Epithelial cell of esophagus (primary cell): ENCODE data around the gene LIG3.
"Not testable (repeated sequence)": the region's sequence is repeated elsewhere in the genome, so short reads cannot be mapped to it uniquely, and the experiment has no call there.

Experiments used
- DNase-seq: peaks from one replicate; pipeline ENCODE4 v3.0.0; 2010; ENCODE audit warnings: low read depth
- H3K4me3 ChIP-seq: 2 replicates; pipeline ENCODE4 v1.5.1; 2011; ENCODE audit warnings: mild to moderate bottlenecking, low read length, control low read depth
- TF ChIP-seq, protein P1 (sequence below): IDR thresholded peaks from 2 replicates; pipeline ENCODE4 v1.5.1; 2011; ENCODE audit warnings: low read depth, mild to moderate bottlenecking, low read length, control low read depth, inconsistent platforms; ENCODE audit not compliant: insufficient read depth; ENCODE audit errors: missing control alignments

Gene LIG3

DNA sequence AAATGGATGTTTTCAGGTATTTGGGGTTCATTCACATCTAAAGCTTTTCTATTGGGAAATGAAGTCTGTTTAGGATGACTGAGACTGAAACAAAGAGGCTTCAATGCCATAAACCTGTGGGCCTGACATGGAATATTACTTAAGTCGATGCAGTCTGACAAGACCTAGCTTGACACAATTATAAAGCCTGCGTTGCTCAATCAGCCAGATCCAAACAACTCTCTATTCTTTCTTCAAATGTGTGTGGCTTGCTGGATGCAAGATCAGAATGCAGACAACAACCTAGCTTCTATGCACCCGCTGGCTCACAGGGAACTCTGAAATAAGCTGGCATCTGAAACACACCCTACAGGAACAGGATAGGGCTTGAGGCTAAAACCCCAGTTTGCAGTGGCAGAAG lies 43.2 kb downstream of the LIG3 start:
- DNase-seq = peak; percentile 89

DNA sequence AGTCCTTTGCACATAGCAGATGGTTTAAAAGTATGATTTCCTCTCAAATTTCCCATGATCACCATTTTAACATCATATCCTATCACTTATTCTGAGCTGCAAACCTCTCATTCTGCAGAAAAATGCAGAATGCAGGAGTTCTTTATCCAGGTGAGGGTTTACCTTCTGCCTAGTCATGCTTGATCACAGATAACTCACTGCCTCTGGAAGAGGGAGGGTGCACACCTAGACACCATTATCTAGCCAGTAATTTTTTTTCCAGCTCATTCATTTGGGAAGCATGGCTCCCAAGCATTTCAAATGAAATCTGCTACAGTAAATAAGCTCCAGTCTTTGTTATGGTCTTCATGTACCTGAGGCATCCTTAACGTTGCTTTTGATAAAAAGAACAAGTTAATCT lies 45.2 kb downstream of the LIG3 start:
- H3K4me3 ChIP-seq = no peak overlapping the region
- TF ChIP-seq, protein P1, sequence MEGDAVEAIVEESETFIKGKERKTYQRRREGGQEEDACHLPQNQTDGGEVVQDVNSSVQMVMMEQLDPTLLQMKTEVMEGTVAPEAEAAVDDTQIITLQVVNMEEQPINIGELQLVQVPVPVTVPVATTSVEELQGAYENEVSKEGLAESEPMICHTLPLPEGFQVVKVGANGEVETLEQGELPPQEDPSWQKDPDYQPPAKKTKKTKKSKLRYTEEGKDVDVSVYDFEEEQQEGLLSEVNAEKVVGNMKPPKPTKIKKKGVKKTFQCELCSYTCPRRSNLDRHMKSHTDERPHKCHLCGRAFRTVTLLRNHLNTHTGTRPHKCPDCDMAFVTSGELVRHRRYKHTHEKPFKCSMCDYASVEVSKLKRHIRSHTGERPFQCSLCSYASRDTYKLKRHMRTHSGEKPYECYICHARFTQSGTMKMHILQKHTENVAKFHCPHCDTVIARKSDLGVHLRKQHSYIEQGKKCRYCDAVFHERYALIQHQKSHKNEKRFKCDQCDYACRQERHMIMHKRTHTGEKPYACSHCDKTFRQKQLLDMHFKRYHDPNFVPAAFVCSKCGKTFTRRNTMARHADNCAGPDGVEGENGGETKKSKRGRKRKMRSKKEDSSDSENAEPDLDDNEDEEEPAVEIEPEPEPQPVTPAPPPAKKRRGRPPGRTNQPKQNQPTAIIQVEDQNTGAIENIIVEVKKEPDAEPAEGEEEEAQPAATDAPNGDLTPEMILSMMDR = no peak
- peak; percentile 51 for DNase-seq

More for the DNA sequence above, 43.2 kb downstream of the LIG3 start:
- H3K4me3 ChIP-seq = no peak overlapping the region
- TF ChIP-seq, protein P1 = no peak

DNA sequence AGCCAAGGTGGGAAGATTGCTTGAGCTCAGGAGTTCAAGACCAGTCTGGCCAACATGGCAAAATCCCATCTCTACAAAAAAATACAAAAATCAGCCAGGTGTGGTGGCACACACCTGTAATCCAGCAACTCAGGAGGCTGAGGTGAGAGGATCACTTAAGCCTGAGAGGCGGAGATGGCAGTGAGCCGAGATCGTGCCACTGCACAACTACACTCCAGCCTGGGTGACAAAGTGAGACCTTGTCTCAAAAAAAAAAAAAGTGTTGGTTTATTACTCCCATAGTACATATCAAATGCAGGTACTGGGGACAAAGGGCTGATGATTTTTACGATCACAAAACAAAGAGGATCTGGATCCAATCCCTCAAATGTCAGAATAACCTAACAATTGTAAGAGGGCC lies 47.8 kb downstream of the LIG3 start:
- H3K4me3 ChIP-seq, DNase-seq: not testable (repeated sequence)

DNA sequence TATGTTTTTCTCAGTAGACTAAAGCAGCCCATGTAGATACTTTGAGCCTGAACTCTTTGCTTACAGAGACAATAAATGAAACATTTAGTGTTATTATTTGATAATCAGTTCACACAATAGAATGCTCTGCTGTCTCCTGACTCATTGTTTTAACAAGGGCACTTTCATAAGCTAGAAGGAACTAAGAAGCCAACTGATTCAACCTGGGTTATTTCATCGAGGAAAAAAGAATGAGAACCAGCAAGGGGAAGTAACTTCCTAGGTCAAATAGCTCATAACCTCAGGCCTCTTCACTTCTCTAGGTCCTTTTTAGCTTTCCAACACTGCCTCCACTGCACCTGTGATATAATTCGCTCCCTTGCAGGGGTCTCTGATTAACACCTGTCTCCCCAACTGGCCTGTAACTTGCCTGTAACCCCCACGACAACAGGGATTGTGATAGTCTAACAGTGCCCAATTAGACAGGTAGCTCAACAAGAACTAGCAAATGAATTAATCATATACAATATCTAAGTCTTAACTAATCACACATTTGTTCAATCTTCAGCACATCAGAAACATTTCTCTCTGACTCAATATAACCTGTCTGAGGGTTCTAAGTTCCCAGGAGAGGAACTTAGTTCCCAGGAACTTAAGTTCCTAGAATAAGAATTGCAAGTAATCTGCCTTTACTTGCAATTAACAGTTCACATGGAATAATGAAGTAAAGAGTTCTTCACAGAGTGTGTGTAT lies 48.4 kb downstream of the LIG3 start:
- TF ChIP-seq, protein P1 = no peak
- peak; percentile 58 for DNase-seq

DNA sequence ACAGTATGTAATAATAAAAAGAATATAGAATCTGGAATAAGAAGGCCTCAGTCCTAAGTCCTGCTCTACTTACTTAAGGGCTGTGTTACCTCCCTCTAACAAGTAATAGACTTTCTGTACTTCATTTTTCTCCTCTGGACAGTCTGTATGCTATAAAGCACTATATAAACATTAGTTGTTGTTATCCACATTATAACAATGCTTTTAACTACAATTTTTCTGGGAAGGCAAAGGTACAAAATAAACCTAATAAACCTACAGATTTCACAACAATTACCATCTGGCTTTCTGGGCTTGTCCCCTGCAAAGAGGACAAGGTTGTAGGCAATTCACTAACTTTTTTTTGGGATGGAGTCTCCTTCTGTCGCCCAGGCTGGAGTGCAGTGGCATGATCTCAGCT lies 50.5 kb downstream of the LIG3 start:
- no peak for DNase-seq

More for the DNA sequence above, 48.4 kb downstream of the LIG3 start:
- H3K4me3 ChIP-seq = no peak overlapping the region

DNA sequence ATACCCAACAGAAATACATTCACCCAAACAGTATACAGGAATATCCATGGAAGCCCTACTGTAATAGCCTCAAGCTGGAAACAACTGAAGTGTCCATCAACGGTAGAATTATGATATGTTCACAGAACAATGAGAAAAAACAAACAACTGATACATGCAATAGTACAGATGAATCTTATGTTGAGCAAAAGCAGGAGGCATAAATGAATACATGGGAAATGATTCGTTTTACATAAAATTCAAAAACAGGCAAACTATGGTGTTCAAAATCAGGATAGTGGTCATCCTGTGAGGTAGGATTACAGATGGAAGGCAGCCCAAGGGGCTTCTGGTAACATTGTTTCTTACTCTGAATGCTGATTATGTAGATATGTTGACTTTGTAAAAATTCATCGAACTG lies 58.1 kb downstream of the LIG3 start:
- no peak for DNase-seq
- no peak overlapping the region for H3K4me3 ChIP-seq
- TF ChIP-seq, protein P1 = no peak

More for the DNA sequence above, 50.5 kb downstream of the LIG3 start:
- H3K4me3 ChIP-seq = no peak overlapping the region
- TF ChIP-seq, protein P1 = no peak

DNA sequence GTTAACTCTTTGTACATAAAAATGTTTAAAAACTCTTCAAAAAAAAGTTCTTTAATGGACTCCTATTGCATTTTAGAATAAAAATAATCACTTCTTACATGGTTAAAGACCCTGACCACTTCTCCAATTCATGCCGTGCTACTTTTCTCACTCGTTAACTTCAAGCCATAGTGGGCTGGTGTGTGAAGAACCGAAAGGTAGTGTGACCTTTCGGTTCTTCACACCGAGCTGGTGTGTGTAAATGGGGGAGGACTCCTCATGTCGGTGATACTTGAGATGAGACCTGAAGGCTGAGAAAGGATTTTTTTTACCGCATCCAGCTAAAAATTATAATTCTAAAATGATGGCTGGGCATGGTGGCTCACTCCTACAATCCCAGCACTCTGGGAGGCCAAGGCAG lies 61.1 kb downstream of the LIG3 start:
- no peak overlapping the region for H3K4me3 ChIP-seq
- DNase-seq = no peak
- TF ChIP-seq, protein P1 = no peak
